ENCODE measurements around the gene TKTL1. TPM values are rescaled to one million over a fixed set of nuclear protein-coding genes. Genes with fewer than 3 reads are reported as not detected.
A peak's percentile ranks its signal among the peaks of the same experiment; 100 is the strongest.

TKTL1 gene
- total RNA-seq, 2 experiments from 2014 or later: 0.23 TPM; not detected in 1

DNA sequence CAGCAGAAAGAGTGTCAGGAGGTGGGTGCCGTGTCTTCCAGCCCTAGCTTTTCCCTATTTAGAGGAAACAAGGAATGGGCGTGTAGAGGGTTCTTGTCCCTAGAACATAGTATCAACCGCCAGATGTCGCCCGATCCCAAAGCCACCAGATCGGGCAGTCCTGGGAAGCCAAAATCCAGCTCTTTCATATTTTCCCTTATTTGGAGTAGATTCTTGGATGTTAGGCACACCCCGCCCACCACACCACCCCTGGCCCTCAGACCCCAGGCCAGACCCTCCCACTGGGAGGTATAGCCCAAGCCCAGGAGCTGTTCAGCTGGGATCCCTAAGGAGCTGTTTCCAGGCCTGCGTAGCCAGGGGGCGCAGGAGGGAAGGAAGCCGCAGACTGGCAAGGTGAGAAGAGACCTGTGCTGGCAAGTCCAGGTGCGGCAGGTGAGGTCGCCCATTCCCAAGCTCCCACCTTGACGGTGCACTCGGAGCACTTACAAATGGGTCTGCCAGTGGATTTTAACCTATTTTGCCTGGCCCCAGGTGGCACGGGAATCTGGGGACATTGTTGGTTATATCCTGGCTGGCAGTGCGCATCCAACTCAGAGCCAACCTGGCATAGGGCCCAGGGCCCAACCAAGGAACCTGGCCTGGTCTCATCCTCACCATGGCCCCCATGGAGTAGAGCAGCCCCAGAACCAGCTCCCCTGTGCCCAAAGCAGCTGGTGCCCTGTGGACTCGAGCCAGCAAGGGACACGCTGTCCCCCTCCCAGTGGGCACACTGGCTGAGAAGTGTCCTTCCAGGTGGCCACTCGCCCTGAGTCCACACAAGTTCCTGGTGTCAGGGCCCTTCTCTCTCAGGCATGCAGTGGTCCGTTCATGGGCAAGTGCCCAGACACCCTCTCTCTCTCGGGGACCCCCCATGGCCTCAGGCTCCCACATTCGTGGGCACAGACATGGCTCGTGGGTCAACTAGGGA is 78.0 kb downstream of the TKTL1 start:
- ATAC-seq: no peak
- Mint-ChIP-seq H3K4me1 (peaks cover 22% of the 10 kb centered on the region), H3K27ac (peak overlapping the region; percentile 37), H3K27me3 (no peaks in the 10 kb centered on the region), H3K36me3 (ENCODE audit: low read depth) (peaks cover 5% of the 10 kb centered on the region), H3K4me3 (peak overlapping the region; percentile 86), H3K9me3 (ENCODE audit: low read depth) (no peaks in the 10 kb centered on the region)
- intact Hi-C loops (cut with DNase I, micrococcal nuclease): loop anchor here (5.0 to 10.0 kb wide), 5 partner anchors 46 to 649 kb away; partner anchors contain the start of genes ABCD1 (in 1 of the 2), ARHGAP4 (in 1 of the 2), BCAP31 (in 1 of the 2) and HCFC1 (in 1 of the 2)
- peak; percentile 57 for DNase-seq
- ChIA-PET POLR2A (interaction anchor here (0.7 to 0.8 kb wide), 2 partner anchors 9 to 392 kb away, joined by 4 read pairs; no protein-coding TSS in a partner anchor), CTCF (interaction anchor here (0.5 to 1.3 kb wide), 11 partner anchors 8 to 697 kb away, joined by 3 to 6 read pairs (median 3); partner anchors contain the start of genes HCFC1 and TAFAZZIN)

- intact Hi-C loops (cut with DNase I, micrococcal nuclease): loop anchor here (5.0 to 10.0 kb wide), 5 partner anchors 47 to 650 kb away; partner anchors contain the start of genes ABCD1 (in 1 of the 2), ARHGAP4 (in 1 of the 2), BCAP31 (in 1 of the 2) and HCFC1 (in 1 of the 2)
- POLR2A ChIA-PET: no interaction called here
- H3K27me3 Mint-ChIP-seq: no peaks in the 10 kb centered on the region
Measured at GRCh38 chrX:154374313-154375155, 78.9 kb downstream of the TKTL1 start, which contains the start of gene FLNA. Gene FLNA (minus strand): TSS chrX:154374634. CDS start chrX:154371245, 3,389 bp downstream.

GRCh38 chrX:154375156-154375504 is 79.5 kb downstream of the TKTL1 start:
- POLR2A ChIA-PET: no interaction called here
- Mint-ChIP-seq H3K36me3 (ENCODE audit: low read depth) (peaks cover 4% of the 10 kb centered on the region), H3K4me1 (peaks cover 24% of the 10 kb centered on the region), H3K4me3 (peak overlapping the region; percentile 8), H3K9me3 (ENCODE audit: low read depth) (no peaks in the 10 kb centered on the region), H3K27me3 (no peaks in the 10 kb centered on the region), H3K27ac (no peak overlapping the region)
- intact Hi-C loops (cut with DNase I, micrococcal nuclease): loop anchor here (10.0 kb wide), 4 partner anchors 360 to 650 kb away; partner anchors contain the start of genes ABCD1 (in 1 of the 2), ARHGAP4 (in 1 of the 2), BCAP31 (in 1 of the 2) and HCFC1 (in 1 of the 2)
- CTCF ChIA-PET: no interaction called here
- DNase-seq: no peak
- ATAC-seq: no peak

More at GRCh38 chrX:154374313-154375155, 78.9 kb downstream of the TKTL1 start, which contains the start of gene FLNA:
- H3K36me3 Mint-ChIP-seq (ENCODE audit: low read depth): peaks cover 5% of the 10 kb centered on the region
- no peak for ATAC-seq
- H3K9me3 Mint-ChIP-seq (ENCODE audit: low read depth): no peaks in the 10 kb centered on the region
- peak within 1 kb of the TSS; percentile 86 for H3K4me3 Mint-ChIP-seq
- peak within 1 kb of the TSS; percentile 37 for H3K27ac Mint-ChIP-seq
- H3K4me1 Mint-ChIP-seq: peaks cover 22% of the 10 kb centered on the region
- CTCF ChIA-PET: interaction anchor here (0.7 to 1.3 kb wide), 3 partner anchors 7 to 37 kb away, joined by 3 to 4 read pairs (median 3); partner anchors contain the start of gene TAFAZZIN
- DNase-seq: peak; percentile 46

GRCh38 chrX:154376774-154377173 is 81.2 kb downstream of the TKTL1 start:
- no peaks in the 10 kb centered on the region for H3K9me3 Mint-ChIP-seq (ENCODE audit: low read depth)
- H3K4me1 Mint-ChIP-seq: peaks cover 31% of the 10 kb centered on the region
- peaks cover 11% of the 10 kb centered on the region for H3K36me3 Mint-ChIP-seq (ENCODE audit: low read depth)
- ChIA-PET POLR2A (no interaction called here), CTCF (no interaction called here)
- H3K27me3 Mint-ChIP-seq: no peaks in the 10 kb centered on the region
- H3K4me3 Mint-ChIP-seq: peak overlapping the region; percentile 19
- no peak for ATAC-seq
- intact Hi-C loops (cut with DNase I, micrococcal nuclease): loop anchor here (10.0 kb wide), 4 partner anchors 362 to 652 kb away; partner anchors contain the start of genes ABCD1 (in 1 of the 2), ARHGAP4 (in 1 of the 2), BCAP31 (in 1 of the 2) and HCFC1 (in 1 of the 2)
- peak overlapping the region; percentile 84 for H3K27ac Mint-ChIP-seq
- no peak for DNase-seq

GRCh38 chrX:154378059-154378798 is 82.6 kb downstream of the TKTL1 start:
- ChIA-PET POLR2A (interaction anchor here (1.0 to 1.1 kb wide), 2 partner anchors 19 to 410 kb away, joined by 3 to 4 read pairs; no protein-coding TSS in a partner anchor), CTCF (no interaction called here)
- Mint-ChIP-seq H3K4me3 (peak overlapping the region; percentile 66), H3K36me3 (ENCODE audit: low read depth) (peaks cover 11% of the 10 kb centered on the region), H3K27ac (peak overlapping the region; percentile 85), H3K4me1 (peaks cover 25% of the 10 kb centered on the region), H3K27me3 (no peaks in the 10 kb centered on the region), H3K9me3 (ENCODE audit: low read depth) (no peaks in the 10 kb centered on the region)
- intact Hi-C loops (cut with DNase I, micrococcal nuclease): loop anchor here (10.0 kb wide), 4 partner anchors 363 to 653 kb away; partner anchors contain the start of genes ABCD1 (in 1 of the 2), ARHGAP4 (in 1 of the 2), BCAP31 (in 1 of the 2) and HCFC1 (in 1 of the 2)
- ATAC-seq (peak; percentile 1), DNase-seq (peak; percentile 52)

- Mint-ChIP-seq H3K9me3 (ENCODE audit: low read depth) (no peaks in the 10 kb centered on the region), H3K27me3 (no peaks in the 10 kb centered on the region), H3K27ac (peak within 1 kb of the TSS; percentile 91), H3K4me3 (peak within 1 kb of the TSS; percentile 84), H3K4me1 (peaks cover 23% of the 10 kb centered on the region), H3K36me3 (ENCODE audit: low read depth) (peaks cover 11% of the 10 kb centered on the region)
- peak; percentile 88 for ATAC-seq
- POLR2A ChIA-PET: interaction anchor here (1.0 to 1.1 kb wide), 2 partner anchors 19 to 411 kb away, joined by 3 to 4 read pairs; no protein-coding TSS in a partner anchor
- intact Hi-C loops (cut with DNase I, micrococcal nuclease): loop anchor here (1.0 to 10.0 kb wide), 9 partner anchors 8 to 654 kb away; partner anchors contain the start of genes TMEM187 (in 2 of the 2), ABCD1 (in 1 of the 2), ARHGAP4 (in 1 of the 2) and BCAP31 (in 1 of the 2)
- CTCF ChIA-PET: no interaction called here
- DNase-seq: peak; percentile 98
Measured at GRCh38 chrX:154378799-154379568, 83.4 kb downstream of the TKTL1 start, which contains the start of gene EMD. Gene EMD (plus strand): TSS chrX:154379295. CDS start chrX:154379485, 190 bp downstream.

- ChIA-PET POLR2A (interaction anchor here (1.0 to 1.1 kb wide), 2 partner anchors 18 to 412 kb away, joined by 3 to 4 read pairs; no protein-coding TSS in a partner anchor), CTCF (no interaction called here)
- no peak for ATAC-seq
- peak overlapping the region; percentile 91 for H3K27ac Mint-ChIP-seq
- peak overlapping the region; percentile 84 for H3K4me3 Mint-ChIP-seq
- no peaks in the 10 kb centered on the region for H3K27me3 Mint-ChIP-seq
- H3K4me1 Mint-ChIP-seq: peaks cover 23% of the 10 kb centered on the region
- DNase-seq: no peak
- H3K9me3 Mint-ChIP-seq (ENCODE audit: low read depth): no peaks in the 10 kb centered on the region
- peaks cover 11% of the 10 kb centered on the region for H3K36me3 Mint-ChIP-seq (ENCODE audit: low read depth)
- intact Hi-C loops (cut with DNase I, micrococcal nuclease): loop anchor here (1.0 to 10.0 kb wide), 9 partner anchors 8 to 655 kb away; partner anchors contain the start of genes TMEM187 (in 2 of the 2), ABCD1 (in 1 of the 2), ARHGAP4 (in 1 of the 2) and BCAP31 (in 1 of the 2)
Measured at GRCh38 chrX:154379569-154379951, 84.0 kb downstream of the TKTL1 start.
